Measurements from ENCODE around the gene GALNT13.

Gene GALNT13

GRCh38 chr2:153871231-153872221 is at the start of gene GALNT13:
TSS of gene GALNT13 (plus strand) at chr2:153871922.
- no peak for DNase-seq

- DNase-seq = no peak
Measured at GRCh38 chr2:153823880-153824279, 47.8 kb upstream of the GALNT13 start.

DNA sequence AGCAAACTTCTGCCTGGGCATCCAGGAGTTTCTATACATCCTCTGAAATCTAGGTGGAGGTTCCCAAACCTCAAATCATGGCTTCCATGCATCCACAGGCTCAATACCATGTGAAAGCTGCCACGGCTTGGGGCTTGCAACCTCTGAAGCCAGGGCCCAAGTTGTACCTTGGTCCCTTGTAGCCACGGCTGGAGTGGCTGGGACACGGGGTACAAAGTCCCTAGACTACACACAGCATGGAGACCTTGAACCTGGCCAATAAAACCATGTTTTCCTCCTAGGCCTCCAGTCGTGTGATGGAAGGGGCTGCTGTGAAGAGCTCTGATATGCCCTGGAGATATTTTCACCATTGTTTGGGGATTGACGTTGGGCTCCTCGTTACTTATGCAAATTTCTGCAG is 43.4 kb upstream of the GALNT13 start:
- DNase-seq = no peak

DNA sequence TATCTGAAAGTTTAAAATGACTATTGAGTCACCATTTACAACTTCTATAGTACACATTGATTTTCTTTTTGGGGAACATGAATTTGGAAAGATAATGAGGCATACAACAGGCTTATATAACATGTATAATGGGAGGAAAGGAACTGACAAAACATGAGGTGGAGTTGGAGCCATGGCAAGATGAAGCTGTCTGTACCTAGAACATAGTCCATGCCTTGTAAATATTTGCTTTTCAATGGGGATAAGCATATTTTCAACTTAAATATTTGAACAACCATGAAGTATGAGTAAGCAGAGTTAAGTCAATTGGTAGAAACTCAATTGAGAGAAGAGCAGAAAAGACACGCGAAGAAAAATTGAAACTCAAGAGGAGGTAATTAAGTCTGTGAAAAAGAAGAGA is 37.1 kb upstream of the GALNT13 start:
- no peak for DNase-seq

GRCh38 chr2:153858250-153858649 is 13.5 kb upstream of the GALNT13 start:
- no peak for DNase-seq

GRCh38 chr2:153864022-153864421 is 7.7 kb upstream of the GALNT13 start:
- DNase-seq = no peak

DNA sequence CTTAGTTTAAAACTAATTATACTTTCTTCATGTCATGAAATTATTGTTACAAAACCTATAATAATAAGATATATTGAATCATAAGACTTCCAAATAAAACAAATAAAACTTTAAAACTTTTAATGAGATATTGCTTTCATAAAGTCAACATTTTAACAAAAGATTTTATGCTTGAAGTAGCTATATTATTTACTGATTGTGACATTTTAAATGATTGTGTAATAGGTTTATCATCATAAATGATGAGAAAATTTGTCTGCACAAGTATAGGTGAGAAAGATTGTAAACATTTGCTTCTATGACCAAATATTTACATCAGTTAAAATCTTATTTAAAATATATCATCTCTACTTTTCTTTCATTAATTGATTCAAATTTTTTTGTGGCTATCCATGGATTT is 5.1 kb upstream of the GALNT13 start:
- no peak for DNase-seq

GRCh38 chr2:153870308-153870707 is 1.4 kb upstream of the GALNT13 start:
- no peak for DNase-seq

DNA sequence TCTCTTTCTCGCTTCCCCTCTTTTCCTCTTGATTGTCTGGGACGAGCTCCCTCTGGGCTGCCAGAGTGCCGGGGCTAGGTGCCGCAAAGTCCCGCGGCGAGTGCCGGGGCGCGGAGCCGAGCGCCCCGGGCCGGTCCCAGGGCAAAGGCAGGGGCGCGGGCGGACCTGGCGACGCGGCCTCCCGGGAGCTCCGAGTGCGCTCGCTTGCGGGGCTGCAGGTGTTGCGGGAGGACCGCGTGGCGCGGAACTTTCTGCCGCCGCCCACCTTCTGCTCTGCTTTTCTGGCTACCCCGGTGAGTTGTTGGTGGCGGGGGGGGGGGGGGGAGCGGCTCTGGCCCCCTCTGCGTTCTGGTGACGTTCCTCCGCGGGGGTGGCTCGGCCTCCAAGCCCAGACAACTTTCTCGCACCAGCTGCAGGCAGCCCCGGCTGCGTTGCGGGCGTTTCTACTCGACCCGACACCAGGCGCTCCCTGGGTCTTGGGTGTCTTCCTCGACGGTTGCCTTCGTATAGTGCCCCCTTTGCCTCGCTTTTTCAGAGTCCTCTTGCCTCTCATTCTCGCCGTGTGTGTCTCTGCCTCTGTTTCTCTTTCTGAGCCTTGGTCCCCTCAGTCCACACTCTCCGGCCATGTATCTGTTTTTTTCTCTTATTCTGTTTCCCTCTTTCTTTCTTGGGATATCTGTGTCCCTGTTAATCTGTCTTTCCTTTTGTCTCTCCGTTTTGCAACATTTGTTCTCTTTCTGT is 759 bp downstream of the GALNT13 start:
- no peak for DNase-seq

DNA sequence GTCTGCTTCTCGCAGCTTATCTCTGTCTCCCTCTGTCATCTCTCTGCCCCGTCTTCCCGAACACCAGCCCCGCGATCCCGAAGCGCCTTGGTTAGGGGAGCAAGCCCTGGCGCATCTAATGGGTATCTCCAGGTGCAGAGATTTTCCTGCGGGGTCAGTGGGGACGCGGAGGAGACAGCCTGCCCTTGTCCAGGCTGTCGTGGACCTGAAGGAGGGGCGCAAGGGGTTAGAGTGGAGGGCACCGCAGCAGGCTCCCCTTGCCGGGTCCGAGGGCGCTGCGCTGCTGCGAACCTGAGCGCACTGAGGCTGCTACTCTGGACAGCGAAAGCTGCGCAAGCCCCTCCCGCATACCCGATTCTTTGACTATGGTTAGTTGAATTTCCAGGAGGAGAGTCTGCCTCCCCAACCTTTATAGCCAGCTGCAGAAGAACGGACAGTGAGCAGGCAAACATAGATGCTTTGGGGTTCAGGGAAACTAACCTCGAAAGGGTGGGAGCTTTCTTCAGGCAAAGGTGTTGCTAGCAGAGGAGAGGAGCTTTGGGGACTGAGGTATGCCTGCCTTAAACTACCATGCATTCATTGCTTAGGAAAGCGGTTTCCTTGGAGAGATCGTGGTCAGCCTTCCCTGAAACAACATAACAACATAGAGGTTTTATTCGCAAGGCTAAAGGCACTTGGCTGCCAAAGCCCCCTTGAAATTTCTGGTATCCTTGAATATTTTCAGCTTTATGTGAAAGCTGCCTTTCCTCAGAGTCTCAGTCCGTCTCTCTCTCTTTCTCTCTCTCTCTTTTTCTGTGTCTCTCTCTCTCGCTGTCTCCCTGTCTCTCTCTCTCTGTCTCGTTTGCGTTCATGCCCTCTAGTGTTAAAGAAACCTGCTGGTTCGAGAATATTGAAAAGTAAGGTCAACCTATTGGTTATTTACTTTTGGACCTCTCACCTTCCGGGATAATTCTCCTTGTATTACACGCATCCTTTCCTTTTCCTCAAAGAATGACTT is 1.6 kb downstream of the GALNT13 start:
- DNase-seq = no peak

GRCh38 chr2:153875801-153876466 is 4.2 kb downstream of the GALNT13 start:
- DNase-seq = no peak

- no peak for DNase-seq
Measured at GRCh38 chr2:153880926-153881325, 9.2 kb downstream of the GALNT13 start.

- no peak for DNase-seq
Measured at GRCh38 chr2:153886833-153887232, 15.1 kb downstream of the GALNT13 start.

DNA sequence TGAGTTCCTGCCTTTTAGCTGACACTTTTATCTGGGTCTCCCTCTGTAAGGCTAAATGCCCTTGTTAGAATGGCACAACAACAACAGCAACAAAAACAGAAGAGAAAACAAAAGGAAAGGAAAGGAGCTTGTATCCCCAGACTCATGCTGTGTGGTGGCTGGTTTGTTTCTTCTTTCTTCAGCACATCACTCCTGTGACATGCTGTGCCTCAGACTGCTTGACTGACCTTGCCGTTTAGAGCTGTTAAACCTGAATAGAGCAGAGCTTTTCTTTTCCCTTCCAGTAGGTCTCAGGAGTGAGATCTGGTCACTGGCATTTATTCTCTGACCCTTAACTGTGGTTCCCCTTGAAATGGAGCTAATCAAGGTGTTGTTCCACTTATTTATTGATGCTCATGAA is 18.9 kb downstream of the GALNT13 start:
- DNase-seq = no peak

DNA sequence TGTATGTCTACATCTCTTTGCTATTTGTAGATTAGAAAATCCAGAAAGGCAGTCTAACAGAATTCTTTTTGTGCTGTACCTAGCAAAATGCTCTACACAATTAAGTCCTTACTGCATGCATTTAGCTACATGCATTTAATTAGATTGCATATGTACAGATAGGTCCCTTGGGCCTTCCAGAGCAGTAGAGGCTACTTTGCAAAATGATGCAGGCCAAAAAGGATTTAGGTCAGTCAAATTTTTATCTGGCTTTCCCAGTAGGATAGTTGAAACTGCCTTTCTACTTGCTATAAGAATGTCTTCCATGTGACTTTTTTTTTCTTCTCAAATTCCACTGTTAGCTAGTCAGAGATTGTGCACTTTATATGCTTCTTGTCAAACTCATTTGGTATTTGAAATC is 19.3 kb downstream of the GALNT13 start:
- no peak for DNase-seq

GRCh38 chr2:153912798-153913396 is 41.2 kb downstream of the GALNT13 start:
- DNase-seq = no peak

DNA sequence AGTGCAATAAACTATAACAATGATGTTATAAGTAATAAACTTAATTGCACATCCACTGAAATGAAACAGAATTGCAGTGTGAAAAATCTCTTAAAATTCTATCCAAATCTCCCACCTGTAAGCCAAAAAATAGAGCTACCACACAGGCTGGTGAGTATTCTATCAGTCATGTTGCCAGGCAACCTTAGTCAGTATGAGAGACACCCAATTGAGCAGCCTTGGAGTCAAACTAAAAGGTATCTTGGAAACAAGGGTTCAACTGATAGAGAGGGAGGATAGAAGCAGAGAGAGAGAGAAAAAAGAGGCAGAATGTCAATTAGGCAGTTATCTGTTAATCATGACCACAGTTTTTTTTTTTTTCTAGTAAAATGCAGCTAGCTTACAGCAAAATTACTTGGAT is 45.8 kb downstream of the GALNT13 start:
- DNase-seq = no peak

- no peak for DNase-seq
Measured at GRCh38 chr2:153935511-153935910, 63.8 kb downstream of the GALNT13 start.

DNA sequence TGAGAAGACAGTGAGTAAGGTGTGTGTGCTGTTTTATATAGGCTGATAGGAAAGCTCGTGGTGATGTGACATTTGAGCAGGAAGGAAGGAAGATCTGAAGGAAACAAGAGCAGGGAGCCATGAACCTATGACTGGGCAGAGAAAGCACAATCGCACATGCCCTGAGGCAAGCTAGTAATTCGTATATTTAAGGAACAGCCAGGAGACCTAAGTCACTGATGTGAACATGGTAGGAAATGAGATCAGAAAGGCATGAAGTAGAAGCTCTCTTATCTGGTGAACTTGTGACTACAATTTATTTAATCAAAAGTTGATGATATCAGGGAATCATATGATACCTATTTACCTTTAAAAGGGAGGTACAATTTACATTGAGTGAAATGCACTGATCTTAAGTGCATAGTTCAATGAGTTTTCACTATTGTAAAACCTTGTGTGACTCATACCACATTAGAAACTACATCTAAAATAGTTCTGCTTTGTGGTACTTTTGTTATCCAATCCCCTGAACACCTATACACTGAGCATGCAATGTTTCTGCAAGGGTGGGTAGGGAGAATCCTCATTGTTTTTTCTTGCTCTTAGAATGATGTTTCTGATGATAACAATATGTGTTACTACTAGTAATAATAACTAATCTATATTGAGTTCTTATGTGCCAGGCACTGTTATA is 67.5 kb downstream of the GALNT13 start:
- DNase-seq = no peak

GRCh38 chr2:153940511-153940910 is 68.8 kb downstream of the GALNT13 start:
- DNase-seq = no peak

GRCh38 chr2:153944800-153945199 is 73.1 kb downstream of the GALNT13 start:
- DNase-seq = no peak

Data from stimulated activated naive CD4-positive, alpha-beta T cell treated with Interleukin-2 at 50 U/mL for 16 hours (primary cell).